HepG2 (cell line): ENCODE data around the gene LRIG3. TPM values are rescaled to one million over a fixed set of nuclear protein-coding genes. Genes with fewer than 3 reads are reported as not detected.

Experiments
- E2F1 ChIP-seq: sonication (generic); formaldehyde crosslinking; IDR thresholded peaks from 2 replicates; pipeline ENCODE4 v1.5.0; 2020; ENCODE audit warnings: missing genetic modification reagents
- ERF ChIP-seq: IDR thresholded peaks from 2 replicates; pipeline ENCODE4 v1.6.1; 2018; ENCODE audit warnings: missing biosample characterization, missing genetic modification reagents
- FOXJ3 ChIP-seq: sonication (generic); formaldehyde crosslinking; IDR thresholded peaks from 2 replicates; pipeline ENCODE4 v1.4.0; 2020; ENCODE audit warnings: missing genetic modification reagents, mild to moderate bottlenecking, borderline replicate concordance
- PTBP1 ChIP-seq: fragments of 200-400 bp; formaldehyde crosslinking; IDR thresholded peaks from 2 replicates; pipeline ENCODE4 v1.6.1; 2018; ENCODE audit warnings: low read length, low read depth; ENCODE audit not compliant: poor library complexity, severe bottlenecking
- SSRP1 ChIP-seq: IDR thresholded peaks from 2 replicates; pipeline ENCODE4 v1.6.1; 2016; ENCODE audit warnings: control low read depth
- TCF12 ChIP-seq, 2 experiments: fragments of 450-650 bp in 1 of 2; sonication (generic) in 1 of 2; formaldehyde crosslinking in 1 of 2; IDR thresholded peaks; 2 replicates each; pipeline versions ENCODE4 v1.6.1 to v1.8.0; 2017 to 2022; ENCODE audit warnings: antibody characterized with exemption in 1 of 2, mild to moderate bottlenecking in 1 of 2, missing genetic modification reagents in 1 of 2, moderate library complexity in 1 of 2
- TSC22D2 ChIP-seq: sonication (generic); formaldehyde crosslinking; IDR thresholded peaks from 2 replicates; pipeline ENCODE4 v1.5.1; 2020; ENCODE audit warnings: missing genetic modification reagents, mild to moderate bottlenecking, borderline replicate concordance
- U2AF2 ChIP-seq: fragments of 200-400 bp; formaldehyde crosslinking; IDR thresholded peaks from 2 replicates; pipeline ENCODE4 v1.6.1; 2017; ENCODE audit warnings: low read depth, mild to moderate bottlenecking, low read length
- YEATS2 ChIP-seq: sonication (generic); formaldehyde crosslinking; IDR thresholded peaks from 2 replicates; pipeline ENCODE4 v1.4.0; 2020; ENCODE audit warnings: missing genetic modification reagents, borderline replicate concordance
- ZGPAT ChIP-seq: IDR thresholded peaks from 2 replicates; pipeline ENCODE4 v1.6.1; 2016; ENCODE audit warnings: mild to moderate bottlenecking
- ZMYM2 ChIP-seq: sonication (generic); formaldehyde crosslinking; IDR thresholded peaks from 2 replicates; pipeline ENCODE4 v1.8.0; 2022; ENCODE audit warnings: mild to moderate bottlenecking, missing genetic modification reagents
- ZNF138 ChIP-seq: sonication (generic); formaldehyde crosslinking; IDR thresholded peaks from 2 replicates; pipeline ENCODE4 v1.5.0; 2020; ENCODE audit warnings: mild to moderate bottlenecking, low read depth, missing genetic modification reagents
- ZNF383 ChIP-seq: sonication (generic); formaldehyde crosslinking; IDR thresholded peaks from 2 replicates; pipeline ENCODE4 v1.4.0; 2020; ENCODE audit warnings: missing genetic modification reagents, mild to moderate bottlenecking, borderline replicate concordance
- ZNF747 ChIP-seq: sonication (generic); formaldehyde crosslinking; IDR thresholded peaks from 2 replicates; pipeline ENCODE4 v1.8.1; 2023; ENCODE audit warnings: missing genetic modification reagents, mild to moderate bottlenecking, borderline replicate concordance
- ZNF781 ChIP-seq: sonication (generic); formaldehyde crosslinking; IDR thresholded peaks from 2 replicates; pipeline ENCODE4 v1.5.1; 2020; ENCODE audit warnings: borderline replicate concordance, mild to moderate bottlenecking, missing genetic modification reagents; ENCODE audit errors: not compliant biosample characterization
- ZNF788 ChIP-seq: sonication (generic); formaldehyde crosslinking; IDR thresholded peaks from 2 replicates; pipeline ENCODE4 v1.5.0; 2020; ENCODE audit warnings: mild to moderate bottlenecking, missing genetic modification reagents, borderline replicate concordance
- polyA plus RNA-seq, 8 experiments: library from polyadenylated mRNA; depleted of rRNA in 3 of 8; stranded (reverse) in 7 of 8; unstranded in 1 of 8; fragments of >200 nt; fragmentation: Illumina TruSeq in 4 of 8; extraction: Trizol in 4 of 8; gene quantifications; 2 replicates each; pipeline versions ENCODE4 v1.2.1 to v1.2.3, GENCODE V29; 2011 to 2016; ENCODE audit warnings: low read depth in 4 of 8, missing spikeins in 1 of 8, mixed read lengths in 1 of 8; ENCODE audit not compliant: insufficient read depth in 1 of 8
- total RNA-seq, 5 experiments: library from RNA; depleted of rRNA; stranded (reverse); fragments of >200 nt; fragmentation: Illumina TruSeq; extraction: Trizol; gene quantifications; 2 replicates each; pipeline ENCODE4 v1.2.3, GENCODE V29; 2016; ENCODE audit warnings: low read depth in 1 of 5
- TF ChIP-seq, protein P1 (sequence below): sonication (generic); formaldehyde crosslinking; IDR thresholded peaks from 2 replicates; pipeline ENCODE4 v1.8.1; 2022; ENCODE audit warnings: low read depth, mild to moderate bottlenecking, missing genetic modification reagents
- TF ChIP-seq, protein P2 (sequence below): IDR thresholded peaks from 2 replicates; pipeline ENCODE4 v1.6.1; 2016; ENCODE audit warnings: missing genetic modification reagents, missing compliant biosample characterization
- TF ChIP-seq, protein P3 (sequence below): sonication (generic); formaldehyde crosslinking; IDR thresholded peaks from 2 replicates; pipeline ENCODE4 v1.4.0; 2020; ENCODE audit warnings: missing genetic modification reagents, borderline replicate concordance

LRIG3 gene
- total and polyA plus RNA-seq, 2 of the 13 experiments (the other 11 are each of a cell fraction or from before 2014, with no cell fraction given) = 7.7 to 17.4 TPM

GRCh38 chr12:58920102-58920960, at the start of gene LRIG3 (continued):
- TF ChIP-seq TCF12 (IDR thresholded peaks at IDR 0.05) (no peak), TCF12 (CRISPR knock-in tag; IDR thresholded peaks at IDR 0.05) (no peak), ZNF138 (no peak), ZNF788 (CRISPR knock-in tag) (no peak), ZNF781 (peak; percentile 85), ZMYM2 (CRISPR knock-in tag) (peak; percentile 34; the same call in 1 of the 2 replicates), SSRP1 (CRISPR knock-in tag) (no peak), ZNF747 (CRISPR knock-in tag) (no peak), PTBP1 (no peak), ZNF383 (CRISPR knock-in tag) (no peak), ERF (CRISPR knock-in tag) (0 out of 2 replicates have a peak, but pooled peaks have one; percentile 28), FOXJ3 (CRISPR knock-in tag) (peak; percentile 25; the same call in 1 of the 2 replicates), U2AF2 (no peak), TSC22D2 (CRISPR knock-in tag) (peak; percentile 85; the same call in 1 of the 2 replicates), ZGPAT (CRISPR knock-in tag) (peak; percentile 92), E2F1 (peak; percentile 91), YEATS2 (CRISPR knock-in tag) (peak; percentile 69; the same call in 1 of the 2 replicates)
- TF ChIP-seq, protein P1, sequence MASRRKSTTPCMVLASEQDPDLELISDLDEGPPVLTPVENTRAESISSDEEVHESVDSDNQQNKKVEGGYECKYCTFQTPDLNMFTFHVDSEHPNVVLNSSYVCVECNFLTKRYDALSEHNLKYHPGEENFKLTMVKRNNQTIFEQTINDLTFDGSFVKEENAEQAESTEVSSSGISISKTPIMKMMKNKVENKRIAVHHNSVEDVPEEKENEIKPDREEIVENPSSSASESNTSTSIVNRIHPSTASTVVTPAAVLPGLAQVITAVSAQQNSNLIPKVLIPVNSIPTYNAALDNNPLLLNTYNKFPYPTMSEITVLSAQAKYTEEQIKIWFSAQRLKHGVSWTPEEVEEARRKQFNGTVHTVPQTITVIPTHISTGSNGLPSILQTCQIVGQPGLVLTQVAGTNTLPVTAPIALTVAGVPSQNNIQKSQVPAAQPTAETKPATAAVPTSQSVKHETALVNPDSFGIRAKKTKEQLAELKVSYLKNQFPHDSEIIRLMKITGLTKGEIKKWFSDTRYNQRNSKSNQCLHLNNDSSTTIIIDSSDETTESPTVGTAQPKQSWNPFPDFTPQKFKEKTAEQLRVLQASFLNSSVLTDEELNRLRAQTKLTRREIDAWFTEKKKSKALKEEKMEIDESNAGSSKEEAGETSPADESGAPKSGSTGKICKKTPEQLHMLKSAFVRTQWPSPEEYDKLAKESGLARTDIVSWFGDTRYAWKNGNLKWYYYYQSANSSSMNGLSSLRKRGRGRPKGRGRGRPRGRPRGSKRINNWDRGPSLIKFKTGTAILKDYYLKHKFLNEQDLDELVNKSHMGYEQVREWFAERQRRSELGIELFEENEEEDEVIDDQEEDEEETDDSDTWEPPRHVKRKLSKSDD (CRISPR knock-in tag) = no peak
- TF ChIP-seq, protein P2, sequence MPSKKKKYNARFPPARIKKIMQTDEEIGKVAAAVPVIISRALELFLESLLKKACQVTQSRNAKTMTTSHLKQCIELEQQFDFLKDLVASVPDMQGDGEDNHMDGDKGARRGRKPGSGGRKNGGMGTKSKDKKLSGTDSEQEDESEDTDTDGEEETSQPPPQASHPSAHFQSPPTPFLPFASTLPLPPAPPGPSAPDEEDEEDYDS (CRISPR knock-in tag) = peak; percentile 45; the same call in 1 of the 2 replicates
- TF ChIP-seq, protein P3, sequence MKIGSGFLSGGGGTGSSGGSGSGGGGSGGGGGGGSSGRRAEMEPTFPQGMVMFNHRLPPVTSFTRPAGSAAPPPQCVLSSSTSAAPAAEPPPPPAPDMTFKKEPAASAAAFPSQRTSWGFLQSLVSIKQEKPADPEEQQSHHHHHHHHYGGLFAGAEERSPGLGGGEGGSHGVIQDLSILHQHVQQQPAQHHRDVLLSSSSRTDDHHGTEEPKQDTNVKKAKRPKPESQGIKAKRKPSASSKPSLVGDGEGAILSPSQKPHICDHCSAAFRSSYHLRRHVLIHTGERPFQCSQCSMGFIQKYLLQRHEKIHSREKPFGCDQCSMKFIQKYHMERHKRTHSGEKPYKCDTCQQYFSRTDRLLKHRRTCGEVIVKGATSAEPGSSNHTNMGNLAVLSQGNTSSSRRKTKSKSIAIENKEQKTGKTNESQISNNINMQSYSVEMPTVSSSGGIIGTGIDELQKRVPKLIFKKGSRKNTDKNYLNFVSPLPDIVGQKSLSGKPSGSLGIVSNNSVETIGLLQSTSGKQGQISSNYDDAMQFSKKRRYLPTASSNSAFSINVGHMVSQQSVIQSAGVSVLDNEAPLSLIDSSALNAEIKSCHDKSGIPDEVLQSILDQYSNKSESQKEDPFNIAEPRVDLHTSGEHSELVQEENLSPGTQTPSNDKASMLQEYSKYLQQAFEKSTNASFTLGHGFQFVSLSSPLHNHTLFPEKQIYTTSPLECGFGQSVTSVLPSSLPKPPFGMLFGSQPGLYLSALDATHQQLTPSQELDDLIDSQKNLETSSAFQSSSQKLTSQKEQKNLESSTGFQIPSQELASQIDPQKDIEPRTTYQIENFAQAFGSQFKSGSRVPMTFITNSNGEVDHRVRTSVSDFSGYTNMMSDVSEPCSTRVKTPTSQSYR = no peak
